GM10248 (cell line): ENCODE measurements around the gene SALL4.

Source experiments
- CTCF ChIA-PET: fragments of 300-600 bp; sonication (Branson Sonifier 250); formaldehyde crosslinking; extraction: SDS; loops from one replicate; lab custom pipeline; 2021; ENCODE audit warnings: antibody characterized with exemption; lab: Yijun Ruan, JAX
- POLR2A ChIA-PET: fragments of 350-650 bp; sonication (Branson Sonifier 250); formaldehyde crosslinking; extraction: SDS; loops from one replicate; lab custom pipeline; 2020; ENCODE audit warnings: antibody characterized with exemption; lab: Yijun Ruan, JAX
- DNase-seq: peaks from one replicate; pipeline ENCODE4 v3.0.0; 2012; ENCODE audit errors: extremely low spot score
- CTCF ChIP-seq: IDR thresholded peaks from 2 replicates; pipeline ENCODE4 v1.5.1; 2012; ENCODE audit warnings: mild to moderate bottlenecking, low read depth; ENCODE audit errors: extremely low read depth, missing control alignments, control extremely low read depth

Gene SALL4

GRCh38 chr20:51799401-51799860 lies 2.9 kb downstream of the SALL4 start:
- DNase-seq: no peak
- no peak for TF ChIP-seq CTCF
- ChIA-PET CTCF (interaction anchor here (0.5 to 2.2 kb wide), 9 partner anchors 9 to 329 kb away, joined by 3 to 12 read pairs (median 4); no protein-coding TSS in a partner anchor), POLR2A (no interaction called here)

GRCh38 chr20:51797357-51798025 lies 4.8 kb downstream of the SALL4 start:
- no peak for TF ChIP-seq CTCF
- DNase-seq: no peak
- POLR2A ChIA-PET: no interaction called here
- CTCF ChIA-PET: interaction anchor here (1.4 to 1.5 kb wide), 2 partner anchors 15 to 284 kb away, joined by 4 to 5 read pairs; no protein-coding TSS in a partner anchor

- no peak for TF ChIP-seq CTCF
- ChIA-PET CTCF (interaction anchor here (1.4 to 1.5 kb wide), 2 partner anchors 16 to 285 kb away, joined by 4 to 5 read pairs; no protein-coding TSS in a partner anchor), POLR2A (no interaction called here)
- no peak for DNase-seq
Observed at GRCh38 chr20:51796340-51796739, 6.0 kb downstream of the SALL4 start.

GRCh38 chr20:51792960-51793359 lies 9.4 kb downstream of the SALL4 start:
- CTCF ChIA-PET: no interaction called here
- TF ChIP-seq CTCF: no peak
- POLR2A ChIA-PET: no interaction called here
- no peak for DNase-seq

- DNase-seq: no peak
- ChIA-PET CTCF (no interaction called here), POLR2A (no interaction called here)
- TF ChIP-seq CTCF: no peak
Observed at GRCh38 chr20:51791626-51792025, 10.7 kb downstream of the SALL4 start.

GRCh38 chr20:51790256-51790655 lies 12.1 kb downstream of the SALL4 start:
- CTCF ChIA-PET: interaction anchor here (1.1 to 1.9 kb wide), 3 partner anchors 9 to 89 kb away, joined by 3 to 6 read pairs (median 3); no protein-coding TSS in a partner anchor
- POLR2A ChIA-PET: no interaction called here
- DNase-seq: no peak
- TF ChIP-seq CTCF: no peak
